Neural cell (in vitro differentiated cells): ENCODE measurements around the gene USP25.

Source experiments
- EP300 ChIP-seq: fragments of 450-650 bp; conservative IDR thresholded peaks from 2 replicates; pipeline ENCODE4 v1.6.1; 2014; ENCODE audit warnings: antibody characterized with exemption, mild to moderate bottlenecking, moderate library complexity; ENCODE audit not compliant: poor library complexity, severe bottlenecking
- EZH2 ChIP-seq: fragments of 200-600, 300-800 bp; shearing (Covaris generic), sonication (generic); IDR thresholded peaks from 2 replicates; pipeline ENCODE4 v1.6.1; 2014; ENCODE audit warnings: antibody characterized with exemption, low read length, borderline replicate concordance, mild to moderate bottlenecking; ENCODE audit not compliant: insufficient read depth, poor library complexity, severe bottlenecking
- POLR2AphosphoS5 ChIP-seq: IDR thresholded peaks from 2 replicates; pipeline ENCODE4 v1.6.1; 2012
- RAD21 ChIP-seq: fragments of 450-650 bp; conservative IDR thresholded peaks from 2 replicates; pipeline ENCODE4 v1.6.1; 2014; ENCODE audit warnings: antibody characterized with exemption, mild to moderate bottlenecking, moderate library complexity
- SMC3 ChIP-seq: fragments of 450-650 bp; conservative IDR thresholded peaks from 2 replicates; pipeline ENCODE4 v1.6.1; 2014; ENCODE audit warnings: antibody characterized with exemption, mild to moderate bottlenecking, moderate library complexity; ENCODE audit not compliant: poor library complexity
- TAF1 ChIP-seq: IDR thresholded peaks from 2 replicates; pipeline ENCODE4 v1.6.1; 2012; ENCODE audit warnings: low read depth
- TF ChIP-seq, protein P1 (sequence below): fragments of 450-650 bp; IDR thresholded peaks from 2 replicates; pipeline ENCODE4 v1.5.1; 2014; ENCODE audit warnings: antibody characterized with exemption, mild to moderate bottlenecking, moderate library complexity; ENCODE audit not compliant: poor library complexity, severe bottlenecking
- TF ChIP-seq, protein P2 (sequence below): IDR thresholded peaks from 2 replicates; pipeline ENCODE4 v1.6.1; 2012; ENCODE audit warnings: borderline replicate concordance

DNA sequence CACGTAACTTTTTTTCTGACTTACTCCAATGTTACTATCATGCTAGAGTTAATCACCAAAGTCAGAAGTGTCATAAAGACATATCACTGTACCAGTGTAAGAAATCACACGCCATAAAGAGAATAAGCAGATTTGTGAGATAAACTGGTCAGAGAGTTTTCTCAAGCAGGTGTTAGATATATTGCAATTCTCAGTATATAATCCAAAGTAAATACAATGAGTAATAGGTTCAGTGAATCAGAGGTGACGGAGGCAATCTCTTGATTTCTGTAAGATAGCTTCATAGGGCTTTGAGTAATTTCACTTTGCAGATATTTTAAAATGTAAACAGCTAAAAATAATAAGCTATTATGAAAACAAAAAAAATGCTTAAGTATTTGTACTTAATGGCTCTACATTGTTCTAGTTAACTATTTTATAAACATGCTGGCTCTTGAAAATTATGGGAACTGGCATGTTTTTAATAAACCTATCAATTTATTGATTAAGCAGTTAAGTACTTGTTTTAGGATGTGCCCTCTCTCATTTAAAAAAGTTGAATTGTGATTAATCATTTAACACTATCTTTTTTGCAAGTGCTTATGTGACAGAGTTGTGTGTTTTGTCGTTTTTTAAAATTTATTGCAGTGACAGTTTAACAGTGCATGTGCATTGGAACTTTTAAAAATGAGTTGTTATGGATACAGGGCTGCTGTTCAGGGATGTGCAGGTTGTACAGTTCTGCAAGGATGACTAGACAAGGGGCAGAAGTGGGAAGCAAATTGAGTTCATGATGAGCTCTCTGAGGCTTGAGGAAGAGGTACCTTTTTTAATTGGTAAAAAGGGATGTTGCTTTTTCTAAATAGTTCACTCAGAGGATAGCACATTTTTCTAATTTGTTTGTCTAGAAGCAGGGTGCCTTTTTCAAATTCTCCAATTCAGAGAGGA is 119.1 kb downstream of the USP25 start:
- TF ChIP-seq TAF1 = no peak
- TF ChIP-seq, protein P1, sequence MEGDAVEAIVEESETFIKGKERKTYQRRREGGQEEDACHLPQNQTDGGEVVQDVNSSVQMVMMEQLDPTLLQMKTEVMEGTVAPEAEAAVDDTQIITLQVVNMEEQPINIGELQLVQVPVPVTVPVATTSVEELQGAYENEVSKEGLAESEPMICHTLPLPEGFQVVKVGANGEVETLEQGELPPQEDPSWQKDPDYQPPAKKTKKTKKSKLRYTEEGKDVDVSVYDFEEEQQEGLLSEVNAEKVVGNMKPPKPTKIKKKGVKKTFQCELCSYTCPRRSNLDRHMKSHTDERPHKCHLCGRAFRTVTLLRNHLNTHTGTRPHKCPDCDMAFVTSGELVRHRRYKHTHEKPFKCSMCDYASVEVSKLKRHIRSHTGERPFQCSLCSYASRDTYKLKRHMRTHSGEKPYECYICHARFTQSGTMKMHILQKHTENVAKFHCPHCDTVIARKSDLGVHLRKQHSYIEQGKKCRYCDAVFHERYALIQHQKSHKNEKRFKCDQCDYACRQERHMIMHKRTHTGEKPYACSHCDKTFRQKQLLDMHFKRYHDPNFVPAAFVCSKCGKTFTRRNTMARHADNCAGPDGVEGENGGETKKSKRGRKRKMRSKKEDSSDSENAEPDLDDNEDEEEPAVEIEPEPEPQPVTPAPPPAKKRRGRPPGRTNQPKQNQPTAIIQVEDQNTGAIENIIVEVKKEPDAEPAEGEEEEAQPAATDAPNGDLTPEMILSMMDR = no peak
- TF ChIP-seq EP300 = no peak
- TF ChIP-seq, protein P2, sequence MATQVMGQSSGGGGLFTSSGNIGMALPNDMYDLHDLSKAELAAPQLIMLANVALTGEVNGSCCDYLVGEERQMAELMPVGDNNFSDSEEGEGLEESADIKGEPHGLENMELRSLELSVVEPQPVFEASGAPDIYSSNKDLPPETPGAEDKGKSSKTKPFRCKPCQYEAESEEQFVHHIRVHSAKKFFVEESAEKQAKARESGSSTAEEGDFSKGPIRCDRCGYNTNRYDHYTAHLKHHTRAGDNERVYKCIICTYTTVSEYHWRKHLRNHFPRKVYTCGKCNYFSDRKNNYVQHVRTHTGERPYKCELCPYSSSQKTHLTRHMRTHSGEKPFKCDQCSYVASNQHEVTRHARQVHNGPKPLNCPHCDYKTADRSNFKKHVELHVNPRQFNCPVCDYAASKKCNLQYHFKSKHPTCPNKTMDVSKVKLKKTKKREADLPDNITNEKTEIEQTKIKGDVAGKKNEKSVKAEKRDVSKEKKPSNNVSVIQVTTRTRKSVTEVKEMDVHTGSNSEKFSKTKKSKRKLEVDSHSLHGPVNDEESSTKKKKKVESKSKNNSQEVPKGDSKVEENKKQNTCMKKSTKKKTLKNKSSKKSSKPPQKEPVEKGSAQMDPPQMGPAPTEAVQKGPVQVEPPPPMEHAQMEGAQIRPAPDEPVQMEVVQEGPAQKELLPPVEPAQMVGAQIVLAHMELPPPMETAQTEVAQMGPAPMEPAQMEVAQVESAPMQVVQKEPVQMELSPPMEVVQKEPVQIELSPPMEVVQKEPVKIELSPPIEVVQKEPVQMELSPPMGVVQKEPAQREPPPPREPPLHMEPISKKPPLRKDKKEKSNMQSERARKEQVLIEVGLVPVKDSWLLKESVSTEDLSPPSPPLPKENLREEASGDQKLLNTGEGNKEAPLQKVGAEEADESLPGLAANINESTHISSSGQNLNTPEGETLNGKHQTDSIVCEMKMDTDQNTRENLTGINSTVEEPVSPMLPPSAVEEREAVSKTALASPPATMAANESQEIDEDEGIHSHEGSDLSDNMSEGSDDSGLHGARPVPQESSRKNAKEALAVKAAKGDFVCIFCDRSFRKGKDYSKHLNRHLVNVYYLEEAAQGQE = no peak
- TF ChIP-seq EZH2 = no peak
- no peak for TF ChIP-seq RAD21
- no peak for TF ChIP-seq POLR2AphosphoS5
- TF ChIP-seq SMC3 = no peak
